ENCODE measurements around the gene KLK13.

Gene KLK13

DNA sequence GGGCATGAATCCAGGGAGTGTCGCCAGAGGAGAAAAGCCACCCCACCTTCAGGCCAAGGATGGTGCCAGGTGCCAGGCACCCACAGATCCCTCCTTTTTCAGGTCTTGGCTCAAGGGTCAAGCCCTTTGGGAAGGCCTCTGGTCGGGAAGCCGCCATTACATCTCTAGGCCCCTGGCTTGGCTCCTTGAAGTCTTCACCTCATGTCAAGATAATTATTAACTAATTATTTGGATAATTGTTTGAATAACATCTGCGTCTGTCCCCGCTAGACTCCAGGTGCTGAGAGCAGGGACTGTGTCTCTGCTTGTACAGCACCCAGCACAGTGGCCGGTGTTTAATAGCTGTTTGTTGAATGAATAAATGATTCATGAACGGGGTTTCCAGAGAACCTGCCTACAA is 1.2 kb downstream of the KLK13 start:
- DNase-seq, result no peak
- POLR2A ChIA-PET, result interaction anchor here (0.7 kb wide), 1 partner anchor 16 kb away, joined by 3 read pairs; no protein-coding TSS in a partner anchor
- Histone ChIP-seq H3K27me3 (replicated peaks in 2 of 5; ENCODE audit: control insufficient read depth in 4 of 5, insufficient read depth in 5 of 5, low read length in 4 of 5) (peaks cover 8 to 71% (median 20%) of the 10 kb centered on the region in 5 experiments), H3K4me3 (ENCODE audit: control insufficient read depth in 1 of 7, extremely low read depth in 1 of 7, insufficient read depth in 4 of 7, low read depth in 2 of 7, low read length in 6 of 7) (no peak overlapping the region), H3K36me3 (ENCODE audit: control insufficient read depth in 4 of 4, insufficient read depth in 4 of 4, low read length in 3 of 4) (no peaks in the 10 kb centered on the region), H3K4me1 (ENCODE audit: control extremely low read depth in 1 of 4, control insufficient read depth in 4 of 4, insufficient read depth in 4 of 4, low read length in 3 of 4) (peaks cover 0 to 3% (median under 1%) of the 10 kb centered on the region in 4 experiments), H3K27ac (ENCODE audit: insufficient read depth in 1 of 2, low read depth in 1 of 2, low read length in 2 of 2, poor library complexity in 1 of 2, severe bottlenecking in 2 of 2) (no peak overlapping the region), H3K9me3 (ENCODE audit: control extremely low read depth in 1 of 5, control insufficient read depth in 4 of 5, insufficient read depth in 2 of 5, low read depth in 1 of 5, low read length in 4 of 5) (peaks cover 0 to 2% (median 0%) of the 10 kb centered on the region in 5 experiments)
- 98% methylated on average over 5 of the region's 7 CpGs for WGBS (ENCODE audit: insufficient coverage)
- CTCF ChIA-PET, result no interaction called here

DNA sequence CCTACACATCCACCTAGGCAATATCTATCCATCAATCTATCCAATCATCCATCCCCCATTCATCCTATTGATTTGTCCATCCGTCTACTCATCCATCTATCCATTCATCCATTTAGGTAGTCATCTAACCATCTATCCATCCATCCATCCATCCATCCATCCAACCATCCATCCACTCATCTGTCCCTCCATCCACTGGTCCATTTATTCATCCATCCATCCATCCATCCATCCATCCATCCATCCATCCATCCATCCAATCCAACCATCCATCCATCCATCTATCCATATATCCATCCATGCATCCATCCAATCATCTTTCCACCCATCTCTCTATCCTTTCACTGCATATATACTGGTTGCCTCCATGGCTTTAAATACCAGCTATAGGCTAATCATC is 3.9 kb downstream of the KLK13 start:
- Histone ChIP-seq H3K27ac (ENCODE audit: insufficient read depth in 1 of 2, low read depth in 1 of 2, low read length in 2 of 2, poor library complexity in 1 of 2, severe bottlenecking in 2 of 2) (no peak overlapping the region), H3K27me3 (replicated peaks in 2 of 5; ENCODE audit: control insufficient read depth in 4 of 5, insufficient read depth in 5 of 5, low read length in 4 of 5) (peaks cover 5 to 68% (median 28%) of the 10 kb centered on the region in 5 experiments), H3K4me1 (ENCODE audit: control extremely low read depth in 1 of 4, control insufficient read depth in 4 of 4, insufficient read depth in 4 of 4, low read length in 3 of 4) (peaks cover 0 to 3% (median under 1%) of the 10 kb centered on the region in 4 experiments), H3K4me3 (ENCODE audit: control insufficient read depth in 1 of 7, extremely low read depth in 1 of 7, insufficient read depth in 4 of 7, low read depth in 2 of 7, low read length in 6 of 7) (no peak overlapping the region), H3K36me3 (ENCODE audit: control insufficient read depth in 4 of 4, insufficient read depth in 4 of 4, low read length in 3 of 4) (no peaks in the 10 kb centered on the region), H3K9me3 (ENCODE audit: control extremely low read depth in 1 of 5, control insufficient read depth in 4 of 5, insufficient read depth in 2 of 5, low read depth in 1 of 5, low read length in 4 of 5) (peaks cover 0 to 2% (median 0%) of the 10 kb centered on the region in 5 experiments)
- POLR2A ChIA-PET, result no interaction called here
- WGBS (ENCODE audit: insufficient coverage), result 43% methylated on average over 1 of the region's 1 CpG
- no peak for DNase-seq
- CTCF ChIA-PET, result no interaction called here

DNA sequence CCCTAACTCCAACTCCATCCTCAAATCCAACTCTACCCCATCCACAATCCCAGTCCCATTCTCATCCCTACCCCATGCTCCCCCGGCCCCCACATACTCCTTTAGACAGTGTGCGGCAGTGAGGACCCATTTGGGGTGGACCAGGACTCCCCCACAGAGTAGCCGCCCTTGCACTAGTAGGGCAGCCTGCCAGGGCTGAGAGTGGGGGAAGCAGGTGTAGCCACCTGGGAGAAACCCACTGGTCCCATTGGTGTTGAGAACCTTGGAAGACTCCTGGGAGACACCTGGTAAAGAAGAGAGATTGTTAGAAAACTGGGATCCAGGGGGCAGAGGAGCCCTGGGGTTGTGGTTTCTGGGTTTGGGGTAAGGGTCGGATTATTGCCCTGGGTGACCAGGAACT is 4.6 kb downstream of the KLK13 start:
- Histone ChIP-seq H3K27ac (ENCODE audit: insufficient read depth in 1 of 2, low read depth in 1 of 2, low read length in 2 of 2, poor library complexity in 1 of 2, severe bottlenecking in 2 of 2) (no peak overlapping the region), H3K9me3 (ENCODE audit: control extremely low read depth in 1 of 5, control insufficient read depth in 4 of 5, insufficient read depth in 2 of 5, low read depth in 1 of 5, low read length in 4 of 5) (peaks cover 0 to 2% (median 0%) of the 10 kb centered on the region in 5 experiments), H3K27me3 (replicated peaks in 2 of 5; ENCODE audit: control insufficient read depth in 4 of 5, insufficient read depth in 5 of 5, low read length in 4 of 5) (peaks cover 2 to 62% (median 26%) of the 10 kb centered on the region in 5 experiments), H3K4me3 (ENCODE audit: control insufficient read depth in 1 of 7, extremely low read depth in 1 of 7, insufficient read depth in 4 of 7, low read depth in 2 of 7, low read length in 6 of 7) (no peak overlapping the region), H3K36me3 (ENCODE audit: control insufficient read depth in 4 of 4, insufficient read depth in 4 of 4, low read length in 3 of 4) (no peaks in the 10 kb centered on the region), H3K4me1 (ENCODE audit: control extremely low read depth in 1 of 4, control insufficient read depth in 4 of 4, insufficient read depth in 4 of 4, low read length in 3 of 4) (peaks cover 0 to 3% (median under 1%) of the 10 kb centered on the region in 4 experiments)
- DNase-seq, result no peak
- CTCF ChIA-PET, result no interaction called here
- POLR2A ChIA-PET, result no interaction called here
- WGBS (ENCODE audit: insufficient coverage), result 80% methylated on average over 1 of the region's 4 CpGs

DNA sequence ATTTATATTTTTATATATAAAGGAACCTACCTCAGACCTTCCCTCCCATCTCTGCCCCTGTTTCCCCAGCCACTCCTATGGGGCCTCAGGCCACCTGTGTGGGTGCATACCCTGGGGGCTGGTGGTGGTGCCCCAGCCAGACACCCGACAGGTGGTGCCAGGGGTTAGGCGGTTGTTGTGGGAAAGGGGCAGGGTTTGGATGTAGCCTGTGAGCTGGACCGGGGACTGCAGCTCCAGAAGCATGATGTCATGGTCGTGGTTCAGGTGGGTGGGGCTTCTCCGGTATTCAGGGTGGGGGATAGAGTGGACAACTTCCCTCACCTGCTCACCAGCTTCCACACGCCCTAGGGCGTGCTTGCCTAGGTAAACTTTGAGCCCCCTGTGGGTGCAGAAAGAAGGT is 5.2 kb downstream of the KLK13 start:
- Histone ChIP-seq H3K4me1 (ENCODE audit: control extremely low read depth in 1 of 4, control insufficient read depth in 4 of 4, insufficient read depth in 4 of 4, low read length in 3 of 4) (no peaks in the 10 kb centered on the region), H3K9me3 (ENCODE audit: control extremely low read depth in 1 of 5, control insufficient read depth in 4 of 5, insufficient read depth in 2 of 5, low read depth in 1 of 5, low read length in 4 of 5) (peaks cover 0 to 2% (median 0%) of the 10 kb centered on the region in 5 experiments), H3K36me3 (ENCODE audit: control insufficient read depth in 4 of 4, insufficient read depth in 4 of 4, low read length in 3 of 4) (no peaks in the 10 kb centered on the region), H3K4me3 (ENCODE audit: control insufficient read depth in 1 of 7, extremely low read depth in 1 of 7, insufficient read depth in 4 of 7, low read depth in 2 of 7, low read length in 6 of 7) (no peak overlapping the region), H3K27ac (ENCODE audit: insufficient read depth in 1 of 2, low read depth in 1 of 2, low read length in 2 of 2, poor library complexity in 1 of 2, severe bottlenecking in 2 of 2) (no peak overlapping the region), H3K27me3 (replicated peaks in 2 of 5; ENCODE audit: control insufficient read depth in 4 of 5, insufficient read depth in 5 of 5, low read length in 4 of 5) (peaks cover 2 to 61% (median 31%) of the 10 kb centered on the region in 5 experiments)
- WGBS (ENCODE audit: insufficient coverage), result 93% methylated on average over 3 of the region's 7 CpGs
- ChIA-PET CTCF (no interaction called here), POLR2A (no interaction called here)
- no peak for DNase-seq

GRCh38 chr19:51055866-51056265 is 9.0 kb downstream of the KLK13 start:
- no peak for DNase-seq
- Histone ChIP-seq H3K27me3 (replicated peaks in 2 of 5; ENCODE audit: control insufficient read depth in 4 of 5, insufficient read depth in 5 of 5, low read length in 4 of 5) (peaks cover 0 to 47% (median 31%) of the 10 kb centered on the region in 5 experiments), H3K36me3 (ENCODE audit: control insufficient read depth in 4 of 4, insufficient read depth in 4 of 4, low read length in 3 of 4) (no peaks in the 10 kb centered on the region), H3K4me1 (ENCODE audit: control extremely low read depth in 1 of 4, control insufficient read depth in 4 of 4, insufficient read depth in 4 of 4, low read length in 3 of 4) (no peaks in the 10 kb centered on the region), H3K9me3 (ENCODE audit: control extremely low read depth in 1 of 5, control insufficient read depth in 4 of 5, insufficient read depth in 2 of 5, low read depth in 1 of 5, low read length in 4 of 5) (no peaks in the 10 kb centered on the region), H3K27ac (ENCODE audit: insufficient read depth in 1 of 2, low read depth in 1 of 2, low read length in 2 of 2, poor library complexity in 1 of 2, severe bottlenecking in 2 of 2) (no peak overlapping the region), H3K4me3 (ENCODE audit: control insufficient read depth in 1 of 7, extremely low read depth in 1 of 7, insufficient read depth in 4 of 7, low read depth in 2 of 7, low read length in 6 of 7) (no peak overlapping the region)
- POLR2A ChIA-PET, result no interaction called here
- CTCF ChIA-PET, result no interaction called here

DNA sequence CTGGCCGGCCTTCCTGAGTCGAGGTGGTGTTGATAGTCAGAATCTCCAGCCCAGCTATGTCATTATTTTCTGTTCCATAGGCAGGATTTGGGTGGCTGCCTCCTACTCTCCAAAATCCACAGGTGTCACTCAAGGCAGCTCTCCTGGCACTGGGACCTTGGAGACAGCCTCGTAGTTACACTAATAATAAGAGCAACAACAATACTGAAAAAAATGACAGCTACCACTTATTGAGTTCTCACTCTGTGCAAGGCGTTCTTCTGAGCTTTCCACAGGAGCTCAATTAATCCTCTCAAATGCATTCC is 17.9 kb downstream of the KLK13 start:
- WGBS (ENCODE audit: insufficient coverage), result no CpG with 5 or more reads among the region's 4 CpGs
- Histone ChIP-seq H3K4me3 (ENCODE audit: control insufficient read depth in 1 of 7, extremely low read depth in 1 of 7, insufficient read depth in 4 of 7, low read depth in 2 of 7, low read length in 6 of 7) (no peak overlapping the region), H3K9me3 (ENCODE audit: control extremely low read depth in 1 of 5, control insufficient read depth in 4 of 5, insufficient read depth in 2 of 5, low read depth in 1 of 5, low read length in 4 of 5) (peaks cover 0 to 6% (median 0%) of the 10 kb centered on the region in 5 experiments), H3K4me1 (ENCODE audit: control extremely low read depth in 1 of 4, control insufficient read depth in 4 of 4, insufficient read depth in 4 of 4, low read length in 3 of 4) (no peaks in the 10 kb centered on the region), H3K27me3 (replicated peaks in 2 of 5; ENCODE audit: control insufficient read depth in 4 of 5, insufficient read depth in 5 of 5, low read length in 4 of 5) (peaks cover 0 to 16% (median 6%) of the 10 kb centered on the region in 5 experiments), H3K36me3 (ENCODE audit: control insufficient read depth in 4 of 4, insufficient read depth in 4 of 4, low read length in 3 of 4) (no peaks in the 10 kb centered on the region), H3K27ac (ENCODE audit: insufficient read depth in 1 of 2, low read depth in 1 of 2, low read length in 2 of 2, poor library complexity in 1 of 2, severe bottlenecking in 2 of 2) (no peak overlapping the region)
- POLR2A ChIA-PET, result no interaction called here
- DNase-seq, result no peak
- CTCF ChIA-PET, result no interaction called here

DNA sequence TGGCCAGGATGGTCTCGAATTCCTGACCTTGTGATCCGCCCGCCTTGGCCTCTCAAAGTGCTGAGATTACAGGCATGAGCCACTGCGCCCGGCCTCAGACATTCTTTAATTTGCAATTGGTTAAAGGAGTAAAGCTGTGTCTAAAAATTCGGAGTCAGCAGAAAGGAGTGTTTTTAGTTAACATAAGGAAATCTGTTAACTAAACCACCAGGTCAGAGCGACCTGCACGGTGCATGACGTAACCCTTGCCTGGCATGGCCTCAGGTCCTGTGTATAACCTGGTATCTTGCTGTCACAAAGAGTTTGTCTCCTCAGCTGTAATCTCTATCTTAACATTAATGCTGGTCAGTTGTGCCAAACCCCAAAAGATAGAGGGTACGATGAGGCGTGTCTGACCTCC is 20.6 kb downstream of the KLK13 start:
- Histone ChIP-seq H3K9me3 (ENCODE audit: control extremely low read depth in 1 of 5, control insufficient read depth in 4 of 5, insufficient read depth in 2 of 5, low read depth in 1 of 5, low read length in 4 of 5) (peaks cover 0 to under 1% (median 0%) of the 10 kb centered on the region in 5 experiments), H3K27ac (ENCODE audit: insufficient read depth in 1 of 2, low read depth in 1 of 2, low read length in 2 of 2, poor library complexity in 1 of 2, severe bottlenecking in 2 of 2) (no peak overlapping the region), H3K4me3 (ENCODE audit: control insufficient read depth in 1 of 7, extremely low read depth in 1 of 7, insufficient read depth in 4 of 7, low read depth in 2 of 7, low read length in 6 of 7) (no peak overlapping the region), H3K27me3 (replicated peaks in 2 of 5; ENCODE audit: control insufficient read depth in 4 of 5, insufficient read depth in 5 of 5, low read length in 4 of 5) (peaks cover 0 to 16% (median 6%) of the 10 kb centered on the region in 5 experiments), H3K4me1 (ENCODE audit: control extremely low read depth in 1 of 4, control insufficient read depth in 4 of 4, insufficient read depth in 4 of 4, low read length in 3 of 4) (no peaks in the 10 kb centered on the region), H3K36me3 (ENCODE audit: control insufficient read depth in 4 of 4, insufficient read depth in 4 of 4, low read length in 3 of 4) (no peaks in the 10 kb centered on the region)
- ChIA-PET POLR2A (no interaction called here), CTCF (no interaction called here)
- WGBS (ENCODE audit: insufficient coverage), result 91% methylated on average over 11 of the region's 11 CpGs
- DNase-seq, result no peak

All from common myeloid progenitor, CD34-positive (primary cell).